IMR-90 (cell line): ENCODE measurements around the gene DPCD. TPM values are rescaled to one million over a fixed set of nuclear protein-coding genes. Genes with fewer than 3 reads are reported as not detected.
A peak's percentile ranks its signal among the peaks of the same experiment; 100 is the strongest.

ENCODE experiments used
- ATAC-seq: fragments of 200-7000 bp; cut with Tn5 transposase; 2 replicates; pipeline ENCODE4 v1.9.1; 2020; ENCODE audit warnings: low read depth, mild to moderate bottlenecking, moderate library complexity
- BruUV-seq: library from RNA; stranded (reverse); fragments of 400-500 nt; replicated peaks from 2 replicates; lab custom pipeline; 2021; lab: Mats Ljungman, UMichigan
- CTCF ChIA-PET: fragments of 300-600 bp; formaldehyde crosslinking; extraction: SDS; loops from one replicate; lab custom pipeline; 2021; ENCODE audit warnings: antibody characterized with exemption; lab: Yijun Ruan, JAX
- POLR2A ChIA-PET: fragments of 300-600 bp; sonication (Branson Sonifier 250); formaldehyde crosslinking; loops from one replicate; lab custom pipeline; 2022; ENCODE audit warnings: antibody characterized with exemption; ENCODE audit not compliant: unreplicated experiment; lab: Charles Lee
- DNase-seq: peaks from one replicate; pipeline ENCODE4 v3.0.0; 2013
- H2AFZ ChIP-seq: replicated peaks from 2 replicates; pipeline ENCODE3; 2013; ENCODE audit warnings: low read length, mild to moderate bottlenecking; ENCODE audit not compliant: poor library complexity
- H2AK5ac ChIP-seq: 2 replicates; pipeline ENCODE4 v1.6.1; 2013; ENCODE audit warnings: low read depth, low read length, inconsistent platforms
- H2AK9ac ChIP-seq: replicated peaks from 2 replicates; pipeline ENCODE3; 2013; ENCODE audit warnings: mild to moderate bottlenecking, low read depth, low read length, moderate library complexity; ENCODE audit not compliant: poor library complexity
- H2BK120ac ChIP-seq: 2 replicates; pipeline ENCODE4 v1.6.1; 2013; ENCODE audit warnings: low read depth, low read length, inconsistent platforms
- H2BK15ac ChIP-seq: 3 replicates; pipeline ENCODE4 v1.6.1; 2013; ENCODE audit warnings: low read depth, low read length, inconsistent platforms
- H2BK20ac ChIP-seq: 2 replicates; pipeline ENCODE4 v1.6.1; 2013; ENCODE audit warnings: low read depth, mild to moderate bottlenecking, inconsistent platforms, low read length, moderate library complexity
- H2BK5ac ChIP-seq: 2 replicates; pipeline ENCODE4 v1.6.1; 2013; ENCODE audit warnings: mild to moderate bottlenecking, low read depth, low read length, inconsistent platforms; ENCODE audit not compliant: poor library complexity, severe bottlenecking
- H3K14ac ChIP-seq: replicated peaks from 2 replicates; pipeline ENCODE4 v1.6.1; 2013; ENCODE audit warnings: low read depth, low read length, inconsistent platforms
- H3K18ac ChIP-seq: 2 replicates; pipeline ENCODE4 v1.6.1; 2013; ENCODE audit warnings: low read depth, low read length, control low read depth
- H3K23ac ChIP-seq: 2 replicates; pipeline ENCODE4 v1.6.1; 2013; ENCODE audit warnings: low read depth, low read length, inconsistent platforms
- H3K27ac ChIP-seq: 2 replicates; pipeline ENCODE4 v1.5.1; 2013; ENCODE audit warnings: mild to moderate bottlenecking, control low read depth, low read length; ENCODE audit not compliant: insufficient read depth
- H3K27me3 ChIP-seq: 2 replicates; pipeline ENCODE4 v1.6.1; 2013; ENCODE audit warnings: low read length; ENCODE audit not compliant: control insufficient read depth, insufficient read depth
- H3K36me3 ChIP-seq: 2 replicates; pipeline ENCODE4 v1.6.1; 2013; ENCODE audit warnings: low read length, mixed read lengths; ENCODE audit not compliant: control insufficient read depth, insufficient read depth
- H3K4ac ChIP-seq: 2 replicates; pipeline ENCODE4 v1.6.1; 2013; ENCODE audit warnings: low read depth, low read length, inconsistent platforms
- H3K4me1 ChIP-seq: 2 replicates; pipeline ENCODE4 v1.6.1; 2013; ENCODE audit warnings: low read length, mixed read lengths; ENCODE audit not compliant: control insufficient read depth, insufficient read depth
- H3K4me2 ChIP-seq: 2 replicates; pipeline ENCODE4 v1.6.1; 2013; ENCODE audit warnings: low read depth, mild to moderate bottlenecking, control low read depth, low read length, moderate library complexity
- H3K4me3 ChIP-seq: 2 replicates; pipeline ENCODE4 v1.5.1; 2013; ENCODE audit warnings: low read depth, mild to moderate bottlenecking, control low read depth, low read length, moderate library complexity; ENCODE audit not compliant: insufficient read depth
- H3K56ac ChIP-seq: 2 replicates; pipeline ENCODE4 v1.6.1; 2013; ENCODE audit warnings: low read length, inconsistent platforms; ENCODE audit not compliant: insufficient read depth; ENCODE audit errors: extremely low read depth
- H3K79me1 ChIP-seq, 2 experiments: 2 replicates each; pipeline ENCODE4 v1.6.1; 2013; ENCODE audit warnings: low read length in 2 of 2, inconsistent platforms in 1 of 2, low read depth in 1 of 2
- H3K9ac ChIP-seq: 2 replicates; pipeline ENCODE4 v1.6.1; 2013; ENCODE audit warnings: low read depth, low read length, control low read depth
- H3K9me1 ChIP-seq: 2 replicates; pipeline ENCODE4 v1.6.1; 2013; ENCODE audit warnings: low read length, inconsistent platforms; ENCODE audit not compliant: insufficient read depth
- H3K9me3 ChIP-seq: 2 replicates; pipeline ENCODE4 v1.6.1; 2013; ENCODE audit warnings: low read length; ENCODE audit not compliant: control insufficient read depth, insufficient read depth
- H4K20me1 ChIP-seq: 2 replicates; pipeline ENCODE4 v1.6.1; 2013; ENCODE audit warnings: low read length, inconsistent platforms; ENCODE audit not compliant: insufficient read depth
- H4K5ac ChIP-seq: 2 replicates; pipeline ENCODE4 v1.6.1; 2013; ENCODE audit warnings: mild to moderate bottlenecking, low read depth, low read length, control low read depth
- H4K8ac ChIP-seq, 2 experiments: 2 replicates each; pipeline ENCODE4 v1.6.1; 2013; ENCODE audit warnings: low read depth in 2 of 2, low read length in 2 of 2, control low read depth in 1 of 2, inconsistent platforms in 1 of 2
- H4K91ac ChIP-seq: 2 replicates; pipeline ENCODE4 v1.6.1; 2013; ENCODE audit warnings: low read depth, low read length, inconsistent platforms; ENCODE audit not compliant: insufficient read depth
- CHD1 ChIP-seq: IDR thresholded peaks from 2 replicates; pipeline ENCODE4 v1.6.1; 2012; ENCODE audit warnings: low read depth, low read length, improper control_type of control experiment
- MAFK ChIP-seq: IDR thresholded peaks from 2 replicates; pipeline ENCODE4 v1.6.1; 2012; ENCODE audit warnings: low read depth, low read length, improper control_type of control experiment
- POLR2A ChIP-seq: IDR thresholded peaks from 2 replicates; pipeline ENCODE4 v1.6.1; 2012; ENCODE audit warnings: mild to moderate bottlenecking, low read depth, low read length
- RAD21 ChIP-seq: IDR thresholded peaks from 2 replicates; pipeline ENCODE4 v1.6.1; 2012; ENCODE audit warnings: low read length, improper control_type of control experiment
- USF2 ChIP-seq: fragments of 150-350 bp; IDR thresholded peaks from 2 replicates; pipeline ENCODE4 v1.6.1; 2017; ENCODE audit warnings: mild to moderate bottlenecking, antibody characterized with exemption, low read length, low read depth
- WGBS, 2 experiments: methylation state at CpG; one replicate each; pipeline versions ENCODE4 v1.1.5 to v1.1.7; 2013; ENCODE audit warnings: missing lambda C conversion rate in 2 of 2; ENCODE audit not compliant: insufficient read length in 1 of 2; ENCODE audit errors: extremely low coverage in 2 of 2; 5-methylcytosine and 5-hydroxymethylcytosine counted together
- dilution Hi-C: fragments of 300-500 bp; cut with HindIII; formaldehyde crosslinking; loops from one replicate; pipeline ENCODE4 v1.14.3; 2018; ENCODE audit warnings: low sequenced_read_pairs; ENCODE audit not compliant: unreplicated experiment
- in situ Hi-C: fragments of 300-500 bp; cut with MboI; formaldehyde crosslinking; loops from 3 replicates; pipeline ENCODE4 v1.14.3; 2019; ENCODE audit warnings: low sequenced_read_pairs, inconsistent platforms, mixed read lengths
- intact Hi-C: fragments of 100-400 bp; cut with micrococcal nuclease; formaldehyde crosslinking; loops from 2 replicates; pipeline ENCODE4 v1.10.0; 2022
- polyA plus RNA-seq, 3 experiments: library from polyadenylated mRNA; depleted of rRNA; stranded (reverse); fragments of >200 nt; gene quantifications; 2 replicates each; pipeline ENCODE4 v1.2.3, GENCODE V29; 2012; ENCODE audit warnings: low replicate concordance in 1 of 3
- total RNA-seq: library from RNA; depleted of rRNA; stranded (reverse); fragments of >200 nt; gene quantifications from 2 replicates; pipeline ENCODE4 v1.2.3, GENCODE V29; 2012
- TF ChIP-seq, protein P1 (sequence below): conservative IDR thresholded peaks from 2 replicates; pipeline ENCODE4 v1.5.1; 2012; ENCODE audit warnings: mild to moderate bottlenecking, low read depth, low read length, improper control_type of control experiment

Gene DPCD
- total and polyA plus RNA-seq, 2 of the 4 experiments (the other 2 are of a cell fraction) = 59.1 to 73.7 TPM

- H3K4me3 ChIP-seq = no peak overlapping the region
- H3K14ac ChIP-seq = no peak overlapping the region
- peaks cover 3% of the 10 kb centered on the region; the same call in 1 of the 2 replicates for H3K9me1 ChIP-seq
- peaks cover 39% of the 10 kb centered on the region; the same call in 1 of the 2 replicates for H3K36me3 ChIP-seq
- ChIA-PET POLR2A (no interaction called here), CTCF (interaction anchor here (0.6 to 0.8 kb wide), 2 partner anchors 9 to 15 kb away, joined by 3 read pairs; partner anchors contain the start of genes DPCD and POLL)
- TF ChIP-seq CHD1 (no peak), USF2 (no peak), POLR2A (no peak), RAD21 (no peak), MAFK (no peak)
- TF ChIP-seq, protein P1, sequence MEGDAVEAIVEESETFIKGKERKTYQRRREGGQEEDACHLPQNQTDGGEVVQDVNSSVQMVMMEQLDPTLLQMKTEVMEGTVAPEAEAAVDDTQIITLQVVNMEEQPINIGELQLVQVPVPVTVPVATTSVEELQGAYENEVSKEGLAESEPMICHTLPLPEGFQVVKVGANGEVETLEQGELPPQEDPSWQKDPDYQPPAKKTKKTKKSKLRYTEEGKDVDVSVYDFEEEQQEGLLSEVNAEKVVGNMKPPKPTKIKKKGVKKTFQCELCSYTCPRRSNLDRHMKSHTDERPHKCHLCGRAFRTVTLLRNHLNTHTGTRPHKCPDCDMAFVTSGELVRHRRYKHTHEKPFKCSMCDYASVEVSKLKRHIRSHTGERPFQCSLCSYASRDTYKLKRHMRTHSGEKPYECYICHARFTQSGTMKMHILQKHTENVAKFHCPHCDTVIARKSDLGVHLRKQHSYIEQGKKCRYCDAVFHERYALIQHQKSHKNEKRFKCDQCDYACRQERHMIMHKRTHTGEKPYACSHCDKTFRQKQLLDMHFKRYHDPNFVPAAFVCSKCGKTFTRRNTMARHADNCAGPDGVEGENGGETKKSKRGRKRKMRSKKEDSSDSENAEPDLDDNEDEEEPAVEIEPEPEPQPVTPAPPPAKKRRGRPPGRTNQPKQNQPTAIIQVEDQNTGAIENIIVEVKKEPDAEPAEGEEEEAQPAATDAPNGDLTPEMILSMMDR = no peak
- H2BK15ac ChIP-seq = no peak overlapping the region
- 95% methylated on average over 7 of the region's 13 CpGs; no CpG with 5 or more reads in 1 of the 2 experiments for WGBS, 2 experiments
- no peak overlapping the region for H4K5ac ChIP-seq
- no peak overlapping the region for H3K9ac ChIP-seq
- H3K56ac ChIP-seq = no peak overlapping the region
- H3K23ac ChIP-seq = no peak overlapping the region
- no TSS peak for BruUV-seq
- H3K4ac ChIP-seq = no peak overlapping the region
- H2AK9ac ChIP-seq = peak overlapping the region; percentile 16
- H3K27me3 ChIP-seq = no peaks in the 10 kb centered on the region
- 0 out of 4 replicates have a peak, but pooled peaks cover 0 to 4% of the 10 kb centered on the region in 2 experiments for H3K79me1 ChIP-seq
- no peak overlapping the region for H2BK20ac ChIP-seq
- no peaks in the 10 kb centered on the region for H3K4me1 ChIP-seq
- in situ Hi-C loops = no loop called here
- H2AK5ac ChIP-seq = no peak overlapping the region
- H3K18ac ChIP-seq = no peak overlapping the region
- H3K27ac ChIP-seq = no peak overlapping the region
- no peak overlapping the region for H4K91ac ChIP-seq
- no peaks in the 10 kb centered on the region for H4K20me1 ChIP-seq
- H2BK120ac ChIP-seq = no peak overlapping the region
- H3K4me2 ChIP-seq = no peak overlapping the region
- intact Hi-C loops = no loop called here
- dilution Hi-C loops = no loop called here
- H4K8ac ChIP-seq = no peak overlapping the region
- DNase-seq = no peak
- no peak overlapping the region for H2AFZ ChIP-seq
- no peak for ATAC-seq
- H3K9me3 ChIP-seq = no peaks in the 10 kb centered on the region
- H2BK5ac ChIP-seq = no peak overlapping the region
Measured at GRCh38 chr10:101578803-101579515, 9.2 kb upstream of the DPCD start.
